Chondrocyte (in vitro differentiated cells): ENCODE measurements around the gene ERG. TPM values are rescaled to one million over a fixed set of nuclear protein-coding genes. Genes with fewer than 3 reads are reported as not detected.
A peak's percentile ranks its signal among the peaks of the same experiment; 100 is the strongest.

Experiments used
- DNase-seq: peaks from one replicate; pipeline ENCODE4 v3.0.0; 2021; ENCODE audit warnings: mixed read lengths, low spot score
- H3K27ac Mint-ChIP-seq: one replicate; pipeline ENCODE4 v1.8.0; 2021; ENCODE audit warnings: mild to moderate bottlenecking, moderate library complexity, mixed read lengths; ENCODE audit not compliant: unreplicated experiment
- H3K27me3 Mint-ChIP-seq: 2 replicates; pipeline ENCODE4 v1.8.0; 2021; ENCODE audit warnings: low read depth, mixed read lengths
- H3K36me3 Mint-ChIP-seq: 2 replicates; pipeline ENCODE4 v1.8.0; 2021; ENCODE audit warnings: low read depth, mixed read lengths
- H3K4me1 Mint-ChIP-seq: 2 replicates; pipeline ENCODE4 v1.8.0; 2021; ENCODE audit warnings: low read depth, mild to moderate bottlenecking, mixed read lengths
- H3K4me3 Mint-ChIP-seq: one replicate; pipeline ENCODE4 v1.8.0; 2021; ENCODE audit warnings: mild to moderate bottlenecking, moderate library complexity, mixed read lengths; ENCODE audit not compliant: unreplicated experiment
- H3K9me3 Mint-ChIP-seq: 2 replicates; pipeline ENCODE4 v1.8.0; 2021; ENCODE audit warnings: low read depth, mixed read lengths
- total RNA-seq: library from RNA; stranded (reverse); gene quantifications from 3 replicates; pipeline ENCODE4 v1.2.1, GENCODE V29; 2021
- TF ChIP-seq, protein P1 (sequence below): fragments of 200-600 bp; sonication (generic); IDR thresholded peaks from 2 replicates; pipeline ENCODE4 v1.5.0; 2021; ENCODE audit warnings: antibody characterized with exemption, mild to moderate bottlenecking, moderate library complexity

Gene ERG
- total RNA-seq, 1 donor from 2014 or later = 33.4 TPM

DNA sequence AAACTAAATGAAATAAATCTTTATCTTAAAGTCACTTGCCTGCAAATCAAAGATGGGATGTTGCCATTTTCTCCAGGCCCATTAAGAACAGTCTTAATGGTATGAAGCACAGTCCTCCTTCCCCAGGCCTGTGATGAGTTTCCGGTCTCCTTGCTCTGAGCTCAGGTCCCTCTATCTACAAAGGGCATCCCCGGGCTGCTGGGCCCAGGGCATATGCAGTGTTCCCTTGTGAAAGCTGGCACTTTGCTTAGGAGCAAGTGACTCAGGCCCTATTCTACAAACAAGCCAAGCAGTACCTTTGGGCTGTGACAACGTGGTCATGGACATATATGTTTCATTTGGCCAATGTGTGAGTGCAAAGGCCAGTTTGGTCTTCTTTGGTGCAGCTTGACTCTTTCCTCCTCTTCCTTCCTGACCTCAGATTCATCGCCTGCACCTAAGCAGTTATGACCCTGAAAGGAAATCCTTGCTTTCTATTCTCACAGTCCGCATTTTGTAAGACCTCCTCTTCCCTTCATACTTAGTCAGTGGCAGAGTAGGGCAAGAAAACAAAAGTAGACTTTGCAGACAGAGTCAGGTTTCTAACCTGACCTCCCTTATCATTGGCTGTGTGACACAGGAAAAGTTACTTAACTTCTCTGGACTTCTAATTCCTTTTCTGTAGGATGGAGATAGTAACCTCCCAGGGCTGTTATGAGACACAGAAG, 109.5 kb downstream of the ERG start:
- TF ChIP-seq, protein P1, sequence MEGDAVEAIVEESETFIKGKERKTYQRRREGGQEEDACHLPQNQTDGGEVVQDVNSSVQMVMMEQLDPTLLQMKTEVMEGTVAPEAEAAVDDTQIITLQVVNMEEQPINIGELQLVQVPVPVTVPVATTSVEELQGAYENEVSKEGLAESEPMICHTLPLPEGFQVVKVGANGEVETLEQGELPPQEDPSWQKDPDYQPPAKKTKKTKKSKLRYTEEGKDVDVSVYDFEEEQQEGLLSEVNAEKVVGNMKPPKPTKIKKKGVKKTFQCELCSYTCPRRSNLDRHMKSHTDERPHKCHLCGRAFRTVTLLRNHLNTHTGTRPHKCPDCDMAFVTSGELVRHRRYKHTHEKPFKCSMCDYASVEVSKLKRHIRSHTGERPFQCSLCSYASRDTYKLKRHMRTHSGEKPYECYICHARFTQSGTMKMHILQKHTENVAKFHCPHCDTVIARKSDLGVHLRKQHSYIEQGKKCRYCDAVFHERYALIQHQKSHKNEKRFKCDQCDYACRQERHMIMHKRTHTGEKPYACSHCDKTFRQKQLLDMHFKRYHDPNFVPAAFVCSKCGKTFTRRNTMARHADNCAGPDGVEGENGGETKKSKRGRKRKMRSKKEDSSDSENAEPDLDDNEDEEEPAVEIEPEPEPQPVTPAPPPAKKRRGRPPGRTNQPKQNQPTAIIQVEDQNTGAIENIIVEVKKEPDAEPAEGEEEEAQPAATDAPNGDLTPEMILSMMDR = no peak

DNA sequence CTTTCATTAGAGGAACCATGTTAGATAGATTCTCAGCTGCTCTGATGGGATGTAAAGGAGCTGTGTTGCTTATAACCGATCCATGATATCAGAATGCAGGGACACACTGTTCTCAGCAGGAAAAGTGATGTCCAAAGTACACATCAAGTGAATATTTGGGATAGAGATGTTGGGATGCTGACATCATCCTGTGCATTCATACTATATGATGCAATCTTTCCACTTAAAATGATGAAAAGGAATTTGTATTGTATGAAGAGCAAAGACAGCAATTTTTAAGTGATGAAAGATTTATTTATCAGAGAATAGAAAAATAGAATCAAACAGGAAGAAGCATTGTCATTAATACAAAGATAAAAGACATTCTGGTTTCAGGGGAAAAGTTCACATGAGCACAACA, 110.1 kb downstream of the ERG start:
- DNase-seq = no peak
- TF ChIP-seq, protein P1 = no peak
- H3K27ac Mint-ChIP-seq = peak overlapping the region; percentile 86

More for the DNA sequence above, 109.5 kb downstream of the ERG start:
- Mint-ChIP-seq H3K9me3 (no peaks in the 10 kb centered on the region), H3K27me3 (no peaks in the 10 kb centered on the region), H3K27ac (peak overlapping the region; percentile 86), H3K36me3 (peaks cover 13% of the 10 kb centered on the region), H3K4me1 (peaks cover 38% of the 10 kb centered on the region), H3K4me3 (no peak overlapping the region)
- DNase-seq = no peak

DNA sequence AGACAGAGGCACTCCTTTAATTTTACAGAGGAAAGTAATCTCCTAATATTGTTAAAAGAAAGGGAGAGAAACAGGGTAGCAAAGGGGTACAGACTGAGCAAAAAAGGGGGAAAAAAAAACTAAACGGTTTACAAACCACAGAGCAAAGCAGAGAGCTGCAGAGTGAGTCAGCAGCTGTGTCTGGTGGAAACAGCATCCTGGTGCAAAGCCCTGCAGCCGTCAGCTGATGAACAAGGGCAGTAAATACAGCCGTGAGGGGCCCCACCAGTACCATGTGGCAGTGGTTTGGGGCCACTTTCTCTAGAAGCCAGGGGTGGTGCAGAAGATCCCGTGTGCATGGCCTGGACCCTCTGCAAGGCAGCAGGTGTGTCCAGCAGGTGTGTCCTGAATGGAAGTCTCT, 111.3 kb downstream of the ERG start:
- Mint-ChIP-seq H3K36me3 (peaks cover 23% of the 10 kb centered on the region), H3K27me3 (no peaks in the 10 kb centered on the region), H3K27ac (peak overlapping the region; percentile 53), H3K4me1 (peaks cover 35% of the 10 kb centered on the region), H3K9me3 (no peaks in the 10 kb centered on the region), H3K4me3 (no peak overlapping the region)
- TF ChIP-seq, protein P1 = no peak
- no peak for DNase-seq

More for the DNA sequence above, 110.1 kb downstream of the ERG start:
- peaks cover 16% of the 10 kb centered on the region for H3K36me3 Mint-ChIP-seq
- no peaks in the 10 kb centered on the region for H3K27me3 Mint-ChIP-seq
- no peaks in the 10 kb centered on the region for H3K9me3 Mint-ChIP-seq
- peaks cover 38% of the 10 kb centered on the region for H3K4me1 Mint-ChIP-seq
- no peak overlapping the region for H3K4me3 Mint-ChIP-seq

DNA sequence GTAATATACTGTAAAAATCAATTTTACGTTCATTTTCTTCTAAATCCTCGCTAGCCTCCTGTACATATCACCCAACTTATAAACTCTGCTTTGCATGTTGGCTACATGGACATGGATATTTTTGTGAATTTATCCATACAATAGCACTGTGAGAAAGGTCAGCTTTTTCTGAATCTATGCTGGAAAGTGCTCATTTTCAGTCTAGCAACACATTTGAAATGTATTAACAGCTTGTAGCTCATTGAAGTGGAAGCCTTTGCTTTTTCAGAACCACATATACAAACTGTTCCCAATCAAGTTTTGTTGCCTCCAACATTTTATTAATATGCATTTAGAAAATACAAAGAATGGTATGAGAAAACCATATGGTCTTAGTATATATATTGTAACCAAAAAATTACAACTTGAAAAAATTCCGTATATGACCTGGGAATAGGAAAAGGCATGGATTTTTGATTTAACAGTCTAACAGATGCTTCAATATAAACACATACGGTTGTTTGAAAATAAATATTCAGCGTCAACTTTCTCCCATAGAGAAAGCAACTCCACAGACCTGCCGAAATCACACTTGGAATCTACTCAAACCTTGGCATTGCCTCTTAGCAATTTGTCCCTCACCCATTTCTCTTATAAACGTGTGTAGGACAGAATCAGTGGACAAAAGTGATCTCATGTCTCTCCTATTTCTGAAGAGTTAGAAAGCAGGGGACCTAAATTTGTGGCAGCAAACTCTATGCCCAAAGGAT, 112.7 kb downstream of the ERG start:
- H3K4me3 Mint-ChIP-seq = no peak overlapping the region
- H3K9me3 Mint-ChIP-seq = no peaks in the 10 kb centered on the region
- peaks cover 43% of the 10 kb centered on the region for H3K4me1 Mint-ChIP-seq
- TF ChIP-seq, protein P1 = no peak
- no peak for DNase-seq
- H3K27ac Mint-ChIP-seq = no peak overlapping the region
- H3K36me3 Mint-ChIP-seq = peaks cover 17% of the 10 kb centered on the region
- H3K27me3 Mint-ChIP-seq = no peaks in the 10 kb centered on the region

DNA sequence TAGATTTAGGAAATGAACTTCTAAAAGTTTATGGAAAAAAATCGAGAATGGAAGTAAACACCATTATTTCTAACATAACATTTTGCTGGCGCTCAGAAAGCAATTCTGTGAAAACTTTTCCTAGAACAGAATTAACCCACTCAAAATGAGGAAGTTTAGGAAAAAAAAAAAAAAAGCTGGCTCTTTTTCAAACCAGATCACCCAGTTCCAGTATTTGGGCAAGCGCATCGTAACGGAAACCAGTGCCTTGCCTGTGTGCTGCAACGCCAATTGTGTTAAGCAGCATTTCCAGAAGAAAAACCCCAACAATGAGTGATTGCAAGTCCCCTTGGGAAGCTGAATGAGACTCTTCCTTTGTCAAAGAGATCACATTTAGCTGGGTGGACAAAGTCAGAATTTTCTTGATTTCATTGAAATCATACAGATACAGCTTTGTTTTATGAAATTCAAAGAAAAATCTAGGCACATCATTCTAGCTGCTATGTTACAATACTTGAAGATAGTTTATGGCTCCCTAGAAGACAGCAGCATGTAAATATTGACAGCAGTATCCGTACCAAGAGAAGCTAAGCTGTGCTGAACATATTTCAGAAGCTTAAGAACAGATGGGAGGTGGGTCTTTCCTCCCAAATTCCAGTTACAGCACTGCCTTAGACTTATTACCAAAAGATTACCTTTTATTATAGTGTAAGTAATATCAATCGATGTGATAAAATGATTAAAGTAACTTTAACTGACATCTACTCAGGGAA, 113.4 kb downstream of the ERG start:
- Mint-ChIP-seq H3K9me3 (no peaks in the 10 kb centered on the region), H3K27me3 (no peaks in the 10 kb centered on the region), H3K36me3 (peaks cover 15% of the 10 kb centered on the region), H3K4me3 (no peak overlapping the region), H3K27ac (no peak overlapping the region), H3K4me1 (peaks cover 45% of the 10 kb centered on the region)
- TF ChIP-seq, protein P1 = no peak
- DNase-seq = no peak
